Activated CD8-positive, alpha-beta memory T cell treated with anti-CD3 and anti-CD28 coated beads for 48 hours (primary cell): Measurements from ENCODE around the gene ZNF667.

Source experiments
- DNase-seq, 3 experiments: peaks; one replicate each; pipeline ENCODE4 v3.0.0-alpha.2; 2020; ENCODE audit warnings: low read depth in 2 of 3, low spot score in 2 of 3

ZNF667 gene

DNA sequence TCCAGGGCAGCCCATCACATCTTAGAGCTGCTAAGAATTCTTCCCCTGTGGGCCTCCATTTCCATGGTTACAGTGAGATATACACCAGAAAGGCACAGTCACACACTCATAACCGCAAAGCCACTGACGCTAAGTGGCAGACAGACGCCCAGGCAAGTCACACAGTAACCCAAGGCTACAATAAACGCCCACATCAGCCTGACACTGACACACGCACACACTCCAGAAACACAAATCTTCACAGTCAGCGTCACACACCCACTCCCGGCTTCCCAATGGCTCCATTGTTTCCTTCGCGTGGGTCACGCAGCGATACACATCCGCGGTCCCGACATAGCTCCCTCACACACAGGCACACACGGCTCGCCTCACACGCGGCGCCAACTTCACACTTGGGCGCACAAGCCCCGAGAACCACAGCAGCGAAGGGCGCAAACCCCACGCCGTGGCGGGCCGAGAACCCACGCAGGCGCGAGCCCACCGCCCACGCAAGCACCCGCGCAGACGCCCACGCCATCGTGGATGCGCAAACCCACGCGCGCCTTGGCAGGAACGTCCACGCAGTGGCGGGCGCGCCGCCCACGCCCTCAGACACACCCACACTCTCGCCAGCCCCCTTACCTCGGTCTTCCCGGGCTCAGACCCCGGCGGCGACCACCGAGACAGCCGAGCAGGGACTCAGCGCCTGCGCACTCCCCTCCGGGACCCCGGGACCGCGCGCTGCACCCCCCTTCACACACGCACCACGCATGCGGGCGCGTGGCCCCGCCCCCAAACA, at the start of gene ZNF667:
ZNF667 (minus strand) TSS at position 695 of the 778 bp plus-strand sequence. CDS start 14,975 bp downstream, outside the sequence.
- no peak for DNase-seq

DNA sequence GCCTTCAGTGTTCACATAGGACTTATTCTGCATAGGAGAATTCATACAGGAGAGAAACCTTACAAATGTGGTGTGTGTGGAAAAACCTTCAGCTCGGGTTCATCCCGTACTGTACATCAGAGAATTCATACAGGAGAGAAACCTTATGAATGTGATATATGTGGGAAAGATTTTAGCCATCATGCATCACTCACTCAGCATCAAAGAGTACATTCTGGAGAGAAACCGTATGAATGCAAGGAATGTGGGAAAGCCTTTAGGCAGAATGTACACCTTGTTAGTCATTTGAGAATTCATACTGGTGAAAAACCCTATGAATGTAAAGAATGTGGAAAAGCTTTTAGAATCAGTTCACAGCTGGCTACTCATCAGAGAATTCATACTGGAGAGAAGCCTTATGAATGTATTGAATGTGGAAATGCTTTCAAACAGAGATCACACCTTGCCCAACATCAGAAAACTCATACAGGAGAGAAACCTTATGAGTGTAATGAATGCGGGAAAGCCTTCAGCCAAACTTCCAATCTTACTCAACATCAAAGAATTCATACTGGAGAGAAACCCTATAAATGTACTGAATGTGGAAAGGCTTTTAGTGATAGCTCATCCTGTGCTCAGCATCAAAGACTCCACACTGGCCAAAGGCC, 48.2 kb upstream of the ZNF667 start:
- DNase-seq: no peak

DNA sequence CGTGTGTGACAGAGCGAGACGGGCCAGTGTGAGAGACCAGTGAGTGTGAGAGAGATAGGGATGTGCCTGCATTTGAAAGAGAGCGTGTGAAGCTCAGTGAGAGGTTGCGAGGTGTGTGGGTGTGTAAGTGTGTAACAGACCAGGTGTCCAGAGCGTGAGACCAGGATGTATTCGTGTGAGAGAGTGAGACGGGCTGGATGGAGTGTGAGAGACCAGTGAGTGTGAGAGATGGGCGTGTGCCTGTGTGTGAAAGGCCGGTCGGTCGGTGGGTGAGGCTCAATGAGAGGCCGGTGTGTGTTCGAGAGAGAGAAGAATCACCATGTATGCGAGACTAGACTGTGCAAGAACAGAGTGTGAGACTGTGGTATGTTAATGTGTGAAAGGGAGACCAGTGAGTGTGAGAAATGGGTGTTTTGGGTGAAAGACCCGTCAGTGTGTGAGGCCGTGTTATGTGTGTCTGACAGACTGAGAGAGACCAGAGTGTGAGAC, 31.2 kb upstream of the ZNF667 start:
- no peak for DNase-seq

DNA sequence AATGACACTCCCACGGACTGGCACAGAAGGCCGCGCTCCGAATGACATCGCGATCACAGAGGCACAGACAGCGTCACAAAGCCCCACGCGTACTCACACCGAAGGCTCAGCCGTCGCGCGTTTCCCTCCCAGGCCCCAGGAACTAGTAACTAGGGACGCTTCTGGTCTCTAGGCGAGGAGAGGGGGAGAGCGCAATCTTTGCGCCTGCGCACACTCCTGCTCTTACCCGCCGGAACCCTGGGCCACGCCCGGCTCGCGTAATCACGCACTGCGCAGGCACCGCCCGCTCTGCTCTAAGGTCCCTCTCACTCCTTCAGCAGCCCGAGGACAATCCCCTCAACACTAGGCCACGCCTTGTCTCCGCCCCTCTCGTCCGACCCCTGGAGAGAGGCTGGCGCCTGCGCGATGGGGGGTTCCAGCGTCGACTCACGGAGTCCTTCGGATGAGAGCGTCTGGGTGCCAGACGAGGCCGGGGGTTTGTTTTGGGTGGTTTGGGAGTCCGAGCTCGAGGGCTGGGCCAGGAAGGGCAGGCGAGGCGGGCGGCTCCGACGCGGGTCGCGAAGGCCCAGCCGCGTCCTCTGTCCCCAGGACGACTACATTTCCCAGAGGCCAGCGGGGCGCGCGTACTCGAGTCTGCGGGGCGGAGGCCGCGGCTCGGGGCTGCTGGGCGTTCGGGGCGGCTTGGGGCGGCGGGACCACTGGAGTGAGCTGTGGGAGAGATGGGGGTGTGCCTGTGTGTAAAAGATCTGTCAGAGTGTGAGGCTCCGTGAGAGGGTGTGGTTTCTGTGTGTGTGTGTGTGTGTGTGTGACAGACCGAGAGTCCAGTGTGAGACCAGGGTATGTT, 30.5 kb upstream of the ZNF667 start, which contains the start of gene ZNF471:
ZNF471 (plus strand) TSS at position 410 of the 844 bp plus-strand sequence. CDS start 3,717 bp downstream, outside the sequence.
- peak; percentile 40 to 60 (median 44) for DNase-seq

DNA sequence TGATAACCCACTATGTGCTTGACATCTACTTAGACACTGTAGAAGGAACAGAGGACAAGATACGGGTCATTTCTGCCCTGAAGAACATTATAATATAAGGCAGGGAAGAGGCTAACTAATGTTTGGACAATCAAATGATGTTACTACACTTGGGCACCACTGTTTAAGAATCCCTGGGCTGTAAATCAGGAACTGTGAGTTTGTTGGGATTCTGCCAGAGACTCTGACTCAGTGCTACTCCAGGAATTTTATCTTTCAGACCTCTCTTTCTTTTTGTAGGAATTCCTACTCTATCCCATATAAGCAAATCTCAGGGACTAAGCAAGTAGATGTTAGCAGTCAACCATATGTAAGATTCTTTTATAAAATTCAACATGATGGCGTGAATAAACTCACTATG, 27.4 kb upstream of the ZNF667 start:
- no peak for DNase-seq

DNA sequence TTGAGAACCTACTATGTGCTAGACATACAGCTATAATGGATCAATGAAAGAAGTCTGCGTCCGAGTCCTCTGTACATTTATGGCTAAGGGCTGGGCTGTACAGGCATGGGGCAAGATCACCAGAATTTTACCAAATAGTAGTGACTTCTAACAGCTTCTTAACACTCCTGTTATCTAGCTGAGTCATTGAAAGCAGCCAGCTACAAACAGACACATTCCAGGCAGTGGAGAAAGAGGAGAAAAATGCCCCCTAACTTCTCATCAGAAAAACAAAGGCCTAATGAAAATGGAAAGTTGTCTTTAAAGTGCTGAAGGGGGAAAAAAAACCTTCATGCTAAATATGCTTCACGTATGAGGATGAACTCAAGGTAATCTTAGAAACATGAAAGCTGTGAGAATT, 14.3 kb upstream of the ZNF667 start:
- no peak for DNase-seq

GRCh38 chr19:56477429-56478338, 539 bp upstream of the ZNF667 start:
- peak; percentile 31 to 49 (median 41) for DNase-seq

DNA sequence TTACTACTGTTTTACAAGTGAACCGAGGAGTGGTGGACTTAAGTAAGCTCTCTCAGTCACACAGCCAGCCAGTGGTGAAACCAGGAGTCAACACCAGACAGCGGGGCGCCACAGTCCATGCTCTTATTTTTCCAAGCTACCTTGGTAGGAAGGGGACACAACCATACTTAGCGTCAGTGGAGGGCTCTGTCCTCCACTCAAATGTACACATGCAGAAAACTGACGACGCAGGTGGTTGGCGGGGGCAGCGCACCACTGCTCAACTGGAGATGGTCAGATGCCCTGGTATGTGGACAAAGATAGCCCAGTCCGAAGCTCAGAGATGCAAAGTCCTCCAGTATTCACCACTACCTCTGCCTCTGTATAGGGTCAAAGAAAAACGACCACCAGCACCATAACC, 1.1 kb downstream of the ZNF667 start:
- no peak for DNase-seq

- DNase-seq: no peak
Observed at GRCh38 chr19:56474308-56474707, 2.8 kb downstream of the ZNF667 start.

- DNase-seq: no peak
Observed at GRCh38 chr19:56441206-56441792, 35.8 kb downstream of the ZNF667 start.

- no peak for DNase-seq
Observed at GRCh38 chr19:56423985-56424353, 53.2 kb downstream of the ZNF667 start.

DNA sequence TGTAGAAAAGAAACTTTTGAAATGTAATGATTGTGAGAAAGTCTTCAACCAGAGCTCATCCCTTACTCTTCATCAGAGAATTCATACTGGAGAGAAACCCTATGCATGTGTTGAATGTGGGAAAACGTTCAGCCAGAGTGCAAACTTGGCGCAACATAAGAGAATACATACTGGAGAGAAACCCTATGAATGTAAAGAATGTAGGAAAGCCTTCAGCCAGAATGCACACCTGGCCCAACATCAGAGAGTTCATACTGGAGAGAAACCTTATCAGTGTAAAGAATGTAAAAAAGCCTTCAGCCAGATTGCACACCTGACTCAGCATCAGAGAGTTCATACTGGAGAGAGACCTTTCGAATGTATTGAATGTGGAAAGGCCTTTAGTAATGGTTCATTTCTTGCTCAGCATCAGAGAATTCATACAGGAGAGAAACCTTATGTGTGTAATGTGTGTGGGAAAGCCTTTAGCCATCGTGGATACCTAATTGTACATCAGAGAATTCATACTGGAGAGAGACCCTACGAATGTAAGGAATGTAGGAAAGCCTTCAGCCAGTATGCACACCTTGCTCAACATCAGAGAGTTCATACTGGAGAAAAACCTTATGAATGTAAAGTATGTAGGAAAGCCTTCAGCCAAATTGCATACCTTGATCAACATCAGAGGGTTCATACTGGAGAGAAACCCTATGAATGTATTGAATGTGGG, 53.7 kb downstream of the ZNF667 start:
- no peak for DNase-seq

DNA sequence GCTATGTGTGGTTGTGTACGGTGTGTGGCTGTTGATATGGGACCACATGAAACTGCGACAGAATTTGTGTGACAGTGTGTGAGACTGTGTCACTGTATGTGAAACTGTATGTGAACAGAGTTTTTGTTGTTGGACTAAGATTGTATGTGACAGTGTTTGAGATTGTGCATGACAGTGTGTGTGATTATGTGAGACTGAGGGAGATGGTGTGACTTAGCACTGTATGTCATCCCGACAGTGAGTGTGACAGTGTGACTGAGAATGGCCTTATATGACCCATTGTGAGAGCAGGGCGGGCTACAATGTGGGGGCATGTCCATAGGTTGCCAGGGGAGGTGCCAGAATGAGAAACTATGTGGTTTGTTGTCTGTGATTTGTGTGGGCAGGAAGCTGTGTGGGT, 72.1 kb downstream of the ZNF667 start:
- DNase-seq: no peak

GRCh38 chr19:56404705-56405056, 72.5 kb downstream of the ZNF667 start:
- DNase-seq: no peak

DNA sequence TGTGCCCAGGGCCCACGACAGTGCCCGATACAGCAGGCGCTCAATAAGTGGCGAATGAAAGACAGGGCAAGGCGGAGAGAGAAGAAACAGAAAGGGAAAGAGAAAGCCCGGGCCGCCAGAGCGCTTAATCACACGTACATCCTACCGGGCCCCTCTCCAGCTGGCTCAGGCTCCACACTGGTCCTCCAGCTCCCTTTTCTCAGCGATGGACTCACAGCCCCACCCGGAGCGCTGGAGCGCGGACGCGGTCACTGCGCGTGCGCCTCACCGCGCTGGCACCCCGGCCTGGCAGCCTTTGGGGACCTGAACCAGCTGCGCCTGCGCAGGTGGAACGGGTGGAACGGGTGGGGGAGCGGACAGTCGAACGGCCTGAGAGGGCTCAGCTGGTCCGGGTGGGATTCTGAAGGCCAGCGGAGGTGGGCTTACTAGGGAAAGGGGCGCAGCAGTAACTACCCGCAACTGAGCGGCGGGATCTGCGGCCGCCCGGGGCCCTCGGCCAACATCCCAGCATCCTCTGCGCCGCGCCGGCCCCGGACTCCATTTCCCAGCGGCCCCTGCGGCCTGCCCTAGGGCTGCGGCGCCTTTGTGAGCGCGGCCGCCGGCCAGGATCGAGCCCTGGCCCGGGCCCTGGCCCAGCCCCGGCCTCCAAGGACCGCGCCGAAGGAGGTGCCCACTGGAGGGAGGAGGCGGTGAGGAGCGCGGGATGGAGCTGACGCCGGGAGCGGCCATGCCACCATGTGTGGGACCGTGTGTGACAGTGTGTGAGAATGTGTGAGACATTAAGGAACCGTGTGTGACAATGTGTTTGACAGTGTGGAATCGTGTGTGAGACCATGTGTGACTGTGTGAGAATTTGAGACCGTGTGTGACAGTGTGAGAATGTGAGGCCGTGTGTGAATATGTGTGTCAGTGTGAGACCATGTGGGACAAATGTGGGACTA, 73.1 kb downstream of the ZNF667 start, which contains the start of gene ZNF583:
ZNF583 (plus strand) TSS at position 569 of the 941 bp plus-strand sequence. CDS start 2,783 bp downstream, outside the sequence.
- peak; percentile 71 to 82 (median 75) for DNase-seq

GRCh38 chr19:56403261-56403660, 73.9 kb downstream of the ZNF667 start:
- DNase-seq: no peak

DNA sequence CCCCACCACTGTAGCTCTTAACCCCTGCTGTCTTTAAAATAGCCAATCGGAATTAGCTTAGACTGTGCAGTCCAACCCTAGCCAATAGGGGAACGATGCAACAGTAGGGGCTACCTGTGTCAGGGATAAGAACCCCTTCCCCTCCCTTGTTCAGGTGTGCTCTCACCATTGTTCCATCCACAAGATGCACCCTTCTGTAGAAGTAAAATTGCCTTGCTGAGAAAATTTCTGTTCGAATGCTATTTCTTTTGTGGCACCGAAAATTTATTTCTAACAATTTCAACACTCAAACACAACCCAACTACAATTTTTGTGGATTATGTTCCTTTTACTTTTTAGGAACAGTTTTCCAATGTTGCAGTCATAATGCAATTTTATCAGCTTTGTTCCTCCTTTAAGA, 76.7 kb downstream of the ZNF667 start:
- DNase-seq: no peak

DNA sequence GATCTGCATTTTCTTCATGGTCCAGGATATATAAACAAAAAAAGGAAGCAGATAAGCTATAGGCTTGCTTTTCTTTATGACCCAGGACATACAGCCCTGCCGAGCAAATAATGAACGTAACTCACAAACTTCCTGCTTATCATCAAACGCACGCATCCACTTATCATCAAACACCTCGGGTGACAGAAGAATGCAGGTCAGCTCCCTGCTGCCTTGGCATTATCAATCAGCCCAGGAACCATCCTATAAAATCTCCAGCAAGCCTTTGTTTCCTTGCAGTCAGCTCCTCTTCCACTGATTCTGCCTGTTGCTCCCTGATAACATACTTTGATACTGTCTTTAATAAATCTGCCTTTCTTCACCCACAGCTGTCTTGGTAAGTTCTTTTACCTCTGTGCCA, 78.3 kb downstream of the ZNF667 start:
- no peak for DNase-seq
